Measurements from ENCODE around the gene VGF. TPM values are rescaled to one million over a fixed set of nuclear protein-coding genes. Genes with fewer than 3 reads are reported as not detected.

The VGF gene
- polyA plus RNA-seq, 1 experiment: 0.04 TPM

- no peak overlapping the region for H3K4me3 ChIP-seq (ENCODE audit: low read depth, low read length)
- POLR2A ChIA-PET: no interaction called here
- no peak for DNase-seq (ENCODE audit: low read depth)
- CTCF ChIA-PET: interaction anchor here (1.1 to 2.9 kb wide), 4 partner anchors 11 to 81 kb away, joined by 3 to 25 read pairs (median 3); no protein-coding TSS in a partner anchor
- no peak for TF ChIP-seq CTCF (IDR thresholded peaks at IDR 0.05; ENCODE audit: insufficient read depth, low read depth, low read length)
- H3K27me3 ChIP-seq (ENCODE audit: control insufficient read depth, insufficient read depth, low read length): peaks cover 64% of the 10 kb centered on the region
- H3K36me3 ChIP-seq (ENCODE audit: control insufficient read depth, insufficient read depth, low read length): no peaks in the 10 kb centered on the region
Observed at GRCh38 chr7:101175664-101176063, 10.3 kb upstream of the VGF start.

GRCh38 chr7:101174322-101174854 is 9.0 kb upstream of the VGF start:
- CTCF ChIA-PET: interaction anchor here (0.6 to 2.7 kb wide), 9 partner anchors 18 to 1175 kb away, joined by 3 to 25 read pairs (median 3); no protein-coding TSS in a partner anchor
- POLR2A ChIA-PET: no interaction called here
- TF ChIP-seq CTCF (IDR thresholded peaks at IDR 0.05; ENCODE audit: insufficient read depth, low read depth, low read length): no peak
- Histone ChIP-seq H3K27me3 (ENCODE audit: control insufficient read depth, insufficient read depth, low read length) (peaks cover 64% of the 10 kb centered on the region), H3K4me3 (ENCODE audit: low read depth, low read length) (no peak overlapping the region), H3K36me3 (ENCODE audit: control insufficient read depth, insufficient read depth, low read length) (no peaks in the 10 kb centered on the region)
- DNase-seq (ENCODE audit: low read depth): no peak

GRCh38 chr7:101173752-101174244 is 8.4 kb upstream of the VGF start:
- ChIA-PET POLR2A (interaction anchor here (0.6 kb wide), 1 partner anchor 89 kb away, joined by 3 read pairs; the partner anchor contains the start of gene TRIM56), CTCF (interaction anchor here (0.8 to 2.7 kb wide), 7 partner anchors 8 to 117 kb away, joined by 3 to 25 read pairs (median 3); partner anchors contain the start of gene VGF)
- TF ChIP-seq CTCF (IDR thresholded peaks at IDR 0.05; ENCODE audit: insufficient read depth, low read depth, low read length): no peak
- DNase-seq (ENCODE audit: low read depth): no peak
- no peak overlapping the region for H3K4me3 ChIP-seq (ENCODE audit: low read depth, low read length)
- H3K27me3 ChIP-seq (ENCODE audit: control insufficient read depth, insufficient read depth, low read length): peaks cover 58% of the 10 kb centered on the region
- no peaks in the 10 kb centered on the region for H3K36me3 ChIP-seq (ENCODE audit: control insufficient read depth, insufficient read depth, low read length)

- no peak for DNase-seq (ENCODE audit: low read depth)
- no peak for TF ChIP-seq CTCF (IDR thresholded peaks at IDR 0.05; ENCODE audit: insufficient read depth, low read depth, low read length)
- Histone ChIP-seq H3K4me3 (ENCODE audit: low read depth, low read length) (peak overlapping the region; percentile 29), H3K36me3 (ENCODE audit: control insufficient read depth, insufficient read depth, low read length) (no peaks in the 10 kb centered on the region), H3K27me3 (ENCODE audit: control insufficient read depth, insufficient read depth, low read length) (peaks cover 58% of the 10 kb centered on the region)
- CTCF ChIA-PET: interaction anchor here (0.8 to 2.7 kb wide), 6 partner anchors 8 to 118 kb away, joined by 3 to 25 read pairs (median 4); partner anchors contain the start of gene VGF
- POLR2A ChIA-PET: interaction anchor here (0.6 kb wide), 1 partner anchor 88 kb away, joined by 3 read pairs; the partner anchor contains the start of gene TRIM56
Observed at GRCh38 chr7:101172854-101173751, 7.7 kb upstream of the VGF start.
